GM23338 (cell line): ENCODE measurements around the gene DRC7. TPM values are rescaled to one million over a fixed set of nuclear protein-coding genes. Genes with fewer than 3 reads are reported as not detected.

Experiments used
- ATAC-seq: fragments of 200-7000 bp; cut with Tn5 transposase; 3 replicates; pipeline ENCODE4 v1.9.1; 2020
- DNase-seq: peaks from one replicate; pipeline ENCODE4 v3.0.0-alpha.2; 2015; ENCODE audit warnings: low spot score
- H2AFZ ChIP-seq: fragments of 200-600 bp; sonication (generic); 2 replicates; pipeline ENCODE4 v1.8.0; 2016; ENCODE audit warnings: antibody characterized with exemption, mild to moderate bottlenecking, moderate library complexity
- H3F3A ChIP-seq: fragments of 200-600 bp; sonication (generic); replicated peaks from 2 replicates; pipeline ENCODE4 v1.8.0; 2017; ENCODE audit warnings: antibody characterized with exemption, mixed run types, low read depth
- H3K27ac ChIP-seq: fragments of 200-600 bp; sonication (generic); 2 replicates; pipeline ENCODE4 v1.6.1; 2016; ENCODE audit warnings: low read depth
- H3K27me3 ChIP-seq: fragments of 200-600 bp; sonication (generic); 2 replicates; pipeline ENCODE4 v1.8.0; 2016; ENCODE audit warnings: mild to moderate bottlenecking, mixed run types, moderate library complexity; ENCODE audit not compliant: insufficient read depth
- H3K36me3 ChIP-seq: fragments of 200-600 bp; sonication (generic); 2 replicates; pipeline ENCODE4 v1.8.0; 2016; ENCODE audit warnings: mild to moderate bottlenecking; ENCODE audit not compliant: insufficient read depth
- H3K4me1 ChIP-seq: fragments of 200-600 bp; sonication (generic); 2 replicates; pipeline ENCODE4 v1.8.0; 2016; ENCODE audit warnings: mild to moderate bottlenecking, moderate library complexity; ENCODE audit not compliant: insufficient read depth
- H3K4me2 ChIP-seq: fragments of 200-600 bp; sonication (generic); 2 replicates; pipeline ENCODE4 v1.7.1; 2017; ENCODE audit warnings: mixed run types
- H3K4me3 ChIP-seq: fragments of 200-600 bp; sonication (generic); 2 replicates; pipeline ENCODE4 v1.6.1; 2016; ENCODE audit warnings: mixed run types
- H3K79me2 ChIP-seq: fragments of 200-600 bp; sonication (generic); replicated peaks from 2 replicates; pipeline ENCODE4 v1.8.0; 2017; ENCODE audit warnings: mild to moderate bottlenecking; ENCODE audit not compliant: insufficient read depth
- H3K9me2 ChIP-seq: fragments of 200-600 bp; sonication (generic); 2 replicates; pipeline ENCODE4 v1.8.0; 2017; ENCODE audit not compliant: insufficient read depth
- H4K20me1 ChIP-seq: fragments of 200-600 bp; sonication (generic); replicated peaks from 2 replicates; pipeline ENCODE4 v1.8.0; 2017; ENCODE audit warnings: mild to moderate bottlenecking; ENCODE audit not compliant: insufficient read depth
- H3K27ac Mint-ChIP-seq: 2 replicates; pipeline ENCODE4 v1.8.0; 2020; ENCODE audit warnings: inconsistent platforms, mild to moderate bottlenecking, moderate library complexity, mixed read lengths
- H3K27me3 Mint-ChIP-seq: 3 replicates; pipeline ENCODE4 v1.8.0; 2022; ENCODE audit warnings: low read depth, mild to moderate bottlenecking, moderate library complexity, mixed read lengths, inconsistent platforms; ENCODE audit not compliant: insufficient read depth, poor library complexity
- H3K36me3 Mint-ChIP-seq: 3 replicates; pipeline ENCODE4 v1.8.0; 2021; ENCODE audit warnings: low read depth, mild to moderate bottlenecking, inconsistent platforms, moderate library complexity, mixed read lengths
- H3K4me1 Mint-ChIP-seq: 3 replicates; pipeline ENCODE4 v1.8.0; 2020; ENCODE audit warnings: mild to moderate bottlenecking, inconsistent platforms, mixed read lengths
- H3K4me3 Mint-ChIP-seq: 3 replicates; pipeline ENCODE4 v1.8.0; 2021; ENCODE audit warnings: moderate library complexity, mild to moderate bottlenecking, inconsistent platforms, mixed read lengths
- H3K9me3 Mint-ChIP-seq: 3 replicates; pipeline ENCODE4 v1.8.0; 2020; ENCODE audit warnings: moderate library complexity, mild to moderate bottlenecking, inconsistent platforms, mixed read lengths
- EZH2phosphoT487 ChIP-seq: fragments of 200-600 bp; sonication (generic); IDR thresholded peaks from one replicate; pipeline ENCODE4 v1.8.1; 2018; ENCODE audit warnings: antibody characterized with exemption; ENCODE audit not compliant: unreplicated experiment
- JUNB ChIP-seq: IDR thresholded peaks from one replicate; pipeline ENCODE4 v1.6.1; 2016; ENCODE audit warnings: antibody characterized with exemption; ENCODE audit not compliant: unreplicated experiment
- NANOG ChIP-seq: IDR thresholded peaks from 2 replicates; pipeline ENCODE4 v1.6.1; 2016; ENCODE audit warnings: antibody characterized with exemption, borderline replicate concordance
- POLR2AphosphoS5 ChIP-seq: IDR thresholded peaks from 2 replicates; pipeline ENCODE4 v1.6.1; 2016; ENCODE audit warnings: antibody characterized with exemption, low read depth
- STAT1 ChIP-seq: IDR thresholded peaks from one replicate; pipeline ENCODE4 v1.6.1; 2016; ENCODE audit warnings: antibody characterized with exemption; ENCODE audit not compliant: unreplicated experiment
- ZNF114 ChIP-seq: fragments of 250-450 bp; sonication (Bioruptor Pico); IDR thresholded peaks from 2 replicates; pipeline ENCODE4 v1.5.0; 2020; ENCODE audit warnings: mild to moderate bottlenecking, moderate library complexity
- ZNF331 ChIP-seq: fragments of 250-450 bp; sonication (Bioruptor Pico); IDR thresholded peaks from 2 replicates; pipeline ENCODE4 v1.5.0; 2020; ENCODE audit warnings: low read depth, mild to moderate bottlenecking, moderate library complexity
- polyA plus RNA-seq: library from polyadenylated mRNA; unstranded; fragments of >200 nt; fragmentation: Nextera tagmentation; extraction: Ambion mirVana; gene quantifications from 2 replicates; pipeline ENCODE4 v1.2.1, GENCODE V29; 2016
- total RNA-seq: library from RNA; depleted of rRNA; stranded (reverse); fragments of >200 nt; shearing (Covaris generic); gene quantifications from 2 replicates; pipeline ENCODE4 v1.2.3, GENCODE V29; 2014
- TF ChIP-seq, protein P1 (sequence below): IDR thresholded peaks from one replicate; pipeline ENCODE4 v1.6.1; 2018; ENCODE audit warnings: antibody characterized with exemption; ENCODE audit not compliant: unreplicated experiment

Gene DRC7
- total and polyA plus RNA-seq, 2 experiments from 2014 or later = not detected

DNA sequence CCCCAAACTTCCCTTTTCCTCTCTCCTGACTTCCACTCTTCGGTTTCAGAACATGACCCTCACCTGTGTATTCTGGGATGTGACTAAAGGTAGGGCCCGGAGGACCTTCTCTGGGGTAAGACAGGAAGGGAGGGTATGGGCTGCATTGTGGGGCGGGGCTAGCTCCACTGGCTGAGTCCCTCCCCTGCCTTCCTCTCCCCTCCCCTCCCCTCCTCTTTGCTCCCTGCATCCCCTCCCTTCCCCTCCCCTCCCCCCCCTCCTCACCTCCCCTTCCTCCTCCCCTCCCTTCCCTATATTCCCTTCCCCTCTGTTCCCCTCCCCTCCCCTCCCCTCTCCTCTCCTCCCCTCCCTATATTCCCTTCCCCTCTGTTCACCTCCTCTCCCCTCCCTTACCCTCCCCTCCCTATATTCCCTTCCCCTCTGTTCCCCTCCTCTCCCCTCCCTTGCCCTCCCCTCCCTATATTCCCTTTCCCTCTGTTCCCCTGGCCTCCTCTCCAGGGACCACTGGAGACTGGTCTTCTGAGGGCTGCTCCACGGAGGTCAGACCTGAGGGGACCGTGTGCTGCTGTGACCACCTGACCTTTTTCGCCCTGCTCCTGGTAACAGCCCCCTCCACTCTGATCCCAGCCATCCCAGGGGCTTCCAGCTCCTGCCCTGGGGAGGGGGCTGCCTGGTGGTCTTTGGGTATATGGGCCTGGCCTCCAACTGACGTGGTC lies 14.7 kb upstream of the DRC7 start:
- Histone ChIP-seq H3K27ac (no peak overlapping the region), H3K36me3 (no peaks in the 10 kb centered on the region), H3F3A (no peaks in the 10 kb centered on the region), H3K4me2 (no peak overlapping the region), H3K27me3 (no peaks in the 10 kb centered on the region), H3K79me2 (no peaks in the 10 kb centered on the region), H4K20me1 (no peaks in the 10 kb centered on the region), H3K4me1 (peaks cover 13% of the 10 kb centered on the region), H3K4me3 (no peak overlapping the region), H2AFZ (no peak overlapping the region), H3K9me2 (no peaks in the 10 kb centered on the region)
- H3K36me3 Mint-ChIP-seq = no peaks in the 10 kb centered on the region
- DNase-seq (peak; percentile 31), ATAC-seq (peak; percentile 29)
- peaks cover 5% of the 10 kb centered on the region for H3K27me3 Mint-ChIP-seq
- no peak overlapping the region for H3K4me3 Mint-ChIP-seq
- H3K9me3 Mint-ChIP-seq = no peaks in the 10 kb centered on the region; the same call in 2 of the 3 replicates
- H3K27ac Mint-ChIP-seq = no peak overlapping the region
- H3K4me1 Mint-ChIP-seq = peaks cover 35% of the 10 kb centered on the region
- TF ChIP-seq, protein P1, sequence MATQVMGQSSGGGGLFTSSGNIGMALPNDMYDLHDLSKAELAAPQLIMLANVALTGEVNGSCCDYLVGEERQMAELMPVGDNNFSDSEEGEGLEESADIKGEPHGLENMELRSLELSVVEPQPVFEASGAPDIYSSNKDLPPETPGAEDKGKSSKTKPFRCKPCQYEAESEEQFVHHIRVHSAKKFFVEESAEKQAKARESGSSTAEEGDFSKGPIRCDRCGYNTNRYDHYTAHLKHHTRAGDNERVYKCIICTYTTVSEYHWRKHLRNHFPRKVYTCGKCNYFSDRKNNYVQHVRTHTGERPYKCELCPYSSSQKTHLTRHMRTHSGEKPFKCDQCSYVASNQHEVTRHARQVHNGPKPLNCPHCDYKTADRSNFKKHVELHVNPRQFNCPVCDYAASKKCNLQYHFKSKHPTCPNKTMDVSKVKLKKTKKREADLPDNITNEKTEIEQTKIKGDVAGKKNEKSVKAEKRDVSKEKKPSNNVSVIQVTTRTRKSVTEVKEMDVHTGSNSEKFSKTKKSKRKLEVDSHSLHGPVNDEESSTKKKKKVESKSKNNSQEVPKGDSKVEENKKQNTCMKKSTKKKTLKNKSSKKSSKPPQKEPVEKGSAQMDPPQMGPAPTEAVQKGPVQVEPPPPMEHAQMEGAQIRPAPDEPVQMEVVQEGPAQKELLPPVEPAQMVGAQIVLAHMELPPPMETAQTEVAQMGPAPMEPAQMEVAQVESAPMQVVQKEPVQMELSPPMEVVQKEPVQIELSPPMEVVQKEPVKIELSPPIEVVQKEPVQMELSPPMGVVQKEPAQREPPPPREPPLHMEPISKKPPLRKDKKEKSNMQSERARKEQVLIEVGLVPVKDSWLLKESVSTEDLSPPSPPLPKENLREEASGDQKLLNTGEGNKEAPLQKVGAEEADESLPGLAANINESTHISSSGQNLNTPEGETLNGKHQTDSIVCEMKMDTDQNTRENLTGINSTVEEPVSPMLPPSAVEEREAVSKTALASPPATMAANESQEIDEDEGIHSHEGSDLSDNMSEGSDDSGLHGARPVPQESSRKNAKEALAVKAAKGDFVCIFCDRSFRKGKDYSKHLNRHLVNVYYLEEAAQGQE = no peak
- TF ChIP-seq NANOG (no peak), STAT1 (no peak), EZH2phosphoT487 (no peak), POLR2AphosphoS5 (no peak), ZNF331 (CRISPR knock-in tag) (no peak), ZNF114 (CRISPR knock-in tag) (no peak), JUNB (no peak)

DNA sequence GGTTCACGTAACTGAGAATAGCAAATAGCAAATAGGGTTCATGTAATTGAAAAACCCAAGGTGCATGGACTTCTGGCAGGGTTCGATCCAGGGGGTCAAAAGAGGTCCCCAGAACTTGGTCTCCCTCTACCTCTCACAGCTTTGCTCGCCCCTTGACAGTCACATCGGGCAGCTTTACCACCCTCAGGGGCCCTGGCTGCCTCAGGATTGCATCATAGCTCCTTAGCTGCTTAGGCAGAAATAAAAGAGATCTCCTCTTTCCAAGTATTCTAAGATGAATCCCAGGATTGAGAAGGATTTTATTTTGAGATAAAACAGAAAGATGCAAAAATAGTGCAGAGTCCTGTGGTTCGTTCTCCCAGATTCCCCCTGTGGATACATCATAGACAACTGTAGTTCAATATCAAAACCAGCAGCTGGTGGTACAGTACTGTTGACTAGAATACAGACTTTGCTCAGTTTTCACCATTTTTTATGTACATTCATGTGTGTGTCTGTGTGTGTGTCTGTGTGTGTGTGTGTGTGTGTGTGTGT lies 13.7 kb upstream of the DRC7 start:
- no peak for DNase-seq
- H3K27me3 Mint-ChIP-seq = peaks cover 5% of the 10 kb centered on the region
- Histone ChIP-seq H3K9me2 (no peaks in the 10 kb centered on the region), H3K4me2 (no peak overlapping the region), H4K20me1 (no peaks in the 10 kb centered on the region), H3K79me2 (no peaks in the 10 kb centered on the region), H3F3A (no peaks in the 10 kb centered on the region), H3K27me3 (no peaks in the 10 kb centered on the region), H3K27ac (no peak overlapping the region), H3K4me1 (peaks cover 7% of the 10 kb centered on the region), H3K36me3 (no peaks in the 10 kb centered on the region), H3K4me3 (no peak overlapping the region), H2AFZ (no peak overlapping the region)
- TF ChIP-seq JUNB = no peak
- H3K9me3 Mint-ChIP-seq = no peaks in the 10 kb centered on the region
- no peaks in the 10 kb centered on the region for H3K36me3 Mint-ChIP-seq
- peaks cover 30% of the 10 kb centered on the region for H3K4me1 Mint-ChIP-seq
- H3K27ac Mint-ChIP-seq = no peak overlapping the region
- H3K4me3 Mint-ChIP-seq = no peak overlapping the region
- no peak for ATAC-seq
